ENCODE measurements around the gene NUP98. TPM values are rescaled to one million over a fixed set of nuclear protein-coding genes. Genes with fewer than 3 reads are reported as not detected.

The NUP98 gene
- total and polyA plus RNA-seq, 2 donors (not counting 3 experiments of a cell fraction or from before 2014, with no cell fraction given) = 92.7 to 169 TPM

DNA sequence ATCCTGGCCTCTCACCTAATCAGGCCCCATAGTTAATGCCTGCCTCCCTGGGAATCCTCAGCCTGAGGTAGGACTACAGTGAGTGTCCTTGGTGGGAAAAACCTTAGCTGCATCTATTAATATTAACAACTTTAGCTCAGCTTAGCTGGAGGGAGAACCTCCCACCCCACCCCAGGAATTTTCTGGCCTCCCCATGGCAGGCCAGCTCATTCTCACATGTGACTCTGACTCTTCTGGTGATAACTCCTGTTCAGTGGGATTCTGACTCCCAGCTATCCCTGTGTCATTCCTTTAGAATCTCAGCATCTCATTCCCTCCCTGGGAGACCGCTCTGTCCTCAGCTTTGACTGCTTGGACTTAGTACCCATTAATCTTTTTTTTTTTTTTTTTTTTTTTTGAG, 170.1 kb downstream of the NUP98 start:
- FAIRE-seq (no peak), DNase-seq (ENCODE audit: low read depth, low spot score) (no peak)
- POLR2A ChIA-PET = no interaction called here
- intact Hi-C loops (cut with micrococcal nuclease) = no loop called here
- TF ChIP-seq POLR2A (IDR thresholded peaks at IDR 0.05; ENCODE audit: low read depth, low read length) = no peak
- TF ChIP-seq GATA2 (IDR thresholded peaks at IDR 0.05; ENCODE audit: insufficient read depth, insufficient read length, low read depth, low read length) = no peak
- no peak for TF ChIP-seq POLR2AphosphoS5 (IDR thresholded peaks at IDR 0.05; ENCODE audit: insufficient read depth, low read depth, low read length)
- TF ChIP-seq, protein P1, sequence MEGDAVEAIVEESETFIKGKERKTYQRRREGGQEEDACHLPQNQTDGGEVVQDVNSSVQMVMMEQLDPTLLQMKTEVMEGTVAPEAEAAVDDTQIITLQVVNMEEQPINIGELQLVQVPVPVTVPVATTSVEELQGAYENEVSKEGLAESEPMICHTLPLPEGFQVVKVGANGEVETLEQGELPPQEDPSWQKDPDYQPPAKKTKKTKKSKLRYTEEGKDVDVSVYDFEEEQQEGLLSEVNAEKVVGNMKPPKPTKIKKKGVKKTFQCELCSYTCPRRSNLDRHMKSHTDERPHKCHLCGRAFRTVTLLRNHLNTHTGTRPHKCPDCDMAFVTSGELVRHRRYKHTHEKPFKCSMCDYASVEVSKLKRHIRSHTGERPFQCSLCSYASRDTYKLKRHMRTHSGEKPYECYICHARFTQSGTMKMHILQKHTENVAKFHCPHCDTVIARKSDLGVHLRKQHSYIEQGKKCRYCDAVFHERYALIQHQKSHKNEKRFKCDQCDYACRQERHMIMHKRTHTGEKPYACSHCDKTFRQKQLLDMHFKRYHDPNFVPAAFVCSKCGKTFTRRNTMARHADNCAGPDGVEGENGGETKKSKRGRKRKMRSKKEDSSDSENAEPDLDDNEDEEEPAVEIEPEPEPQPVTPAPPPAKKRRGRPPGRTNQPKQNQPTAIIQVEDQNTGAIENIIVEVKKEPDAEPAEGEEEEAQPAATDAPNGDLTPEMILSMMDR (IDR thresholded peaks at IDR 0.05; ENCODE audit: extremely low read depth in 1 of 2, insufficient read depth in 1 of 2, low read depth in 1 of 2, low read length in 2 of 2) = no peak
- TF ChIP-seq, protein P2, sequence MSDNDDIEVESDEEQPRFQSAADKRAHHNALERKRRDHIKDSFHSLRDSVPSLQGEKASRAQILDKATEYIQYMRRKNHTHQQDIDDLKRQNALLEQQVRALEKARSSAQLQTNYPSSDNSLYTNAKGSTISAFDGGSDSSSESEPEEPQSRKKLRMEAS (IDR thresholded peaks at IDR 0.05; ENCODE audit: insufficient read depth, insufficient read length) = no peak
- TF ChIP-seq MYC (IDR thresholded peaks at IDR 0.05; ENCODE audit: low read depth, low read length) = no peak
- TF ChIP-seq JUN (IDR thresholded peaks at IDR 0.05; ENCODE audit: borderline replicate concordance, insufficient read depth, insufficient read length, low read depth) = no peak
- TF ChIP-seq EZH2 (IDR thresholded peaks at IDR 0.05; ENCODE audit: borderline replicate concordance, low read depth, low read length, severe bottlenecking) = no peak
- no peak for TF ChIP-seq FOS (IDR thresholded peaks at IDR 0.05; ENCODE audit: borderline replicate concordance, insufficient read depth, low read length)
- BruUV-seq (replicated peaks) = no TSS peak
- no peaks in the 10 kb centered on the region for H3K36me3 ChIP-seq (ENCODE audit: control insufficient read depth in 2 of 2, extremely low read depth in 1 of 2, insufficient read depth in 2 of 2, low read length in 2 of 2)
- H4K20me1 ChIP-seq (replicated peaks; ENCODE audit: control insufficient read depth, extremely low read depth, insufficient read depth, low read length) = no peaks in the 10 kb centered on the region
- CTCF ChIA-PET = interaction anchor here (1.5 kb wide), 1 partner anchor 17 kb away, joined by 5 read pairs; no protein-coding TSS in a partner anchor
- H3K9me1 ChIP-seq (replicated peaks; ENCODE audit: control insufficient read depth, extremely low read depth, insufficient read depth, low read length) = no peaks in the 10 kb centered on the region
- H2AFZ ChIP-seq (ENCODE audit: low read depth, low read length) = no peak overlapping the region
- H3K79me2 ChIP-seq (ENCODE audit: control insufficient read depth, insufficient read depth, low read length) = no peaks in the 10 kb centered on the region
- no peak overlapping the region for H3K4me2 ChIP-seq (ENCODE audit: insufficient read depth, low read length)
- H3K4me3 ChIP-seq (replicated peaks in 1 of 3; ENCODE audit: insufficient read depth in 1 of 3, low read depth in 1 of 3, low read length in 3 of 3) = no peak overlapping the region
- H3K9ac ChIP-seq (replicated peaks; ENCODE audit: extremely low read depth, insufficient read depth, low read length) = no peak overlapping the region
- no peaks in the 10 kb centered on the region for H3K4me1 ChIP-seq (ENCODE audit: control insufficient read depth, extremely low read depth, insufficient read depth, low read length)
- H3K9me3 ChIP-seq (replicated peaks; ENCODE audit: control insufficient read depth, insufficient read depth, low read length) = no peaks in the 10 kb centered on the region
- no peak overlapping the region for H3K27ac ChIP-seq (ENCODE audit: insufficient read depth, low read depth, low read length)
- dilution Hi-C loops (cut with MboI; ENCODE audit: extremely low pct_ligation_motif_present, low sequenced_read_pairs) = no loop called here
- H3K27me3 ChIP-seq (ENCODE audit: control insufficient read depth in 2 of 2, insufficient read depth in 2 of 2, low read length in 2 of 2) = no peaks in the 10 kb centered on the region

Data from endothelial cell of umbilical vein (primary cell).